GM18505 (cell line): ENCODE results near the gene TTC22.

Source experiments
- ATAC-seq: cut with Tn5 transposase; IDR thresholded peaks from one replicate; pipeline ENCODE4 v1.9.1; 2021; ENCODE audit not compliant: unreplicated experiment
- POLR2A ChIP-seq: IDR thresholded peaks from 4 replicates; pipeline ENCODE4 v1.6.1; 2011; ENCODE audit warnings: borderline replicate concordance; ENCODE audit not compliant: insufficient read depth, insufficient read length; ENCODE audit errors: extremely low read depth

The TTC22 gene

GRCh38 chr1:54736685-54737084 lies 64.4 kb downstream of the TTC22 start:
- TF ChIP-seq POLR2A: no peak
- no peak for ATAC-seq
